AG20443 (cell line): ENCODE results near the gene MGAT5B.

ENCODE experiments used
- DNase-seq: peaks from one replicate; pipeline ENCODE4 v3.0.0; 2012; ENCODE audit warnings: low spot score, mixed read lengths

The MGAT5B gene

DNA sequence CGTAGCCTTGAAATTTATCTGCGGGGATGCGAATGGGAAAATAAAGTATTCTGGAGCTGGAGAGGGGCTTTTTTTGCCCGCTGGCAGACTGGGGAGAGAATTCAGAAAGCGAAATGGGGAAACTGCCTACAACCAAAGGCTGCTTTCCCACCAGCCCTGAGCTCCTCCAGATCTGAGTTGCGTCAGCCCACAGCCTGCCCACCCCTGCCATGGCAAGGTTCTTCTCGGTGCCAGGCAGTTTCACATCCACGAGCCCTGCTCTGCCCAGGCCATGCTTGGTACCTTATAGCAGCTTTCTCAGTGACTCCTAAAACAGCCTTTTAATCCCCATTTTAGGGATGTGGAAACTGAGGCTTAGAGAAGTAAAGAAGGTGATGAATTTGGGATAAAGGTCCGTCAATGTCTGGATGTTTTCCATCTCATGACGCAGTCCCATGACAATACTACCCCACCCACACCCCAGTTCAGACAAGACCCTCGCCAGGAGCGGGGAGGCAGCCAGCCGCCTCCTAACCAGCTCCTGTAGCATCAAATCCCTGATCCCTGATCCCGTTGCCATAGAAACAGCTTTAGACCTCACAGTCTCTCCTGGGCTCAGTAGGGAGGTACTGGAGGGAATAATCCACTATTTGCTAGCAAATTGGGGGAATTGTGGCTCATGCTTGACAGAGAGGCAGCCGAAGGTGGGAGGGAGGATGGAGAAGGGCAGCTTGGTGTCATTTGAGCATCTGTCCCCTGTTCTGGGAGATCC is 113.5 kb downstream of the MGAT5B start:
- DNase-seq, result no peak

DNA sequence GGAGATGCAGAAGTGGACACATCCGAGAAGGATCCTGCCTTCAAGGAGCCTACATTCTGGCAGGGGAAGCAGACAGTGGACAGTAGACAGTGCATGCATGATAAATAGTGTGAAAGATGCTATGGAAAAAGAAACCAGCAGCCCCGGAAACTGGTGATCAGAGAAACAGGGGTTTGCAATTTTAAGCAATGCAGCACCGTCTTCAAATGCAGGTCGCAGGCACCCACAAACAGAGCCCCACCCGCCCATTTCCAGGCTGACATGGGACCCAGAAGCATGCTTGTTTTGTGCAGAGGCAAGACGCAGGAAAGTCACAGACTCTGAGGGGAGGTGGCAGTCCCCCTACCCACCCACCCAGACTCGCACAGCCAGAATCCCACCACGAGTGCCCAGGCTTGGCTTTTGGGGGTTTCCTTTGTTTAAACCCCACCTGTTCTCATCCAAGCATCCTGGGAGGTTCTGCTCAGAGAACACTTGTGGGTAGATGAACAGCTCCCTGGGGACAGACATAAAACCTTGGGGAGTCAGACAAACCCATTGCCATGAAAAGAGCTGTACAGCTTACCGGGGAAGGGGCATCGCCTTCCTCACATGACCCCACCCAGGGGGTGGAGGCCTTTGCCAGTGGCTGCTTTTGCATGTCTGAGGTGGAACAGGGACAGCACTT is 114.3 kb downstream of the MGAT5B start:
- DNase-seq, result no peak

DNA sequence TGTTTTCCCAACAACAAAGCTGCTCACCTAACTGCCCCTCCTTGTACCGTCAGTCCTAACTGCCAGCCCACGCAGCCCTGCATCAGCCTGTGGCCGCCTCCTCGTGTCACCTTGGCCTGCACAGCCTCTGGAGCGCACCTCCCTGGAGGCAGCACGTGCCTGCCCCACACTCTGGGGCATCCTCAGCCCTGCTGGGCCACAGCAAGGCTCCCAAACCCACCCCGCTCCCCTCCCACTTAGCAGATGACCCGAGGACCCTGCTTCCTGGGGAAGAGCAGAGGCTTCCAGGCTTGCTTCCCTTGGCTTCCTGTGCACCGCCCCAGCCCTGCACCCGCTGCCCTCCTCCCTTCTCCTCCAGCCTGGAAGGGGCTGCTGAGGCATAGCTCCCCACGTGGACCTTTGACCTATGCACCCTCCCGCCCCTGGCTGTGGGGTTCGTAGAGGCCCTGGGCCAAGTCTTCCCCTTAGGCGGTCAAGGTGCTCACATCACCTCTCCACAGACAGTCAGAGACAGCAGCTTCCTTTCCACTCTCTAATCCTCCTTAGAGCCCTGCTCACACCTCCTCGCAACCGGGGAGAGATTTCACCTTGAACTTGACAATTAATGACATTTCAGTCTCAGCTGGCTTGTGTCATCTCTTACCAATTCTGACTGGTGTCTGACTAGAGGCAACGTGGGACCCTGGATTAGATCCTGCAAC is 115.0 kb downstream of the MGAT5B start:
- no peak for DNase-seq

DNA sequence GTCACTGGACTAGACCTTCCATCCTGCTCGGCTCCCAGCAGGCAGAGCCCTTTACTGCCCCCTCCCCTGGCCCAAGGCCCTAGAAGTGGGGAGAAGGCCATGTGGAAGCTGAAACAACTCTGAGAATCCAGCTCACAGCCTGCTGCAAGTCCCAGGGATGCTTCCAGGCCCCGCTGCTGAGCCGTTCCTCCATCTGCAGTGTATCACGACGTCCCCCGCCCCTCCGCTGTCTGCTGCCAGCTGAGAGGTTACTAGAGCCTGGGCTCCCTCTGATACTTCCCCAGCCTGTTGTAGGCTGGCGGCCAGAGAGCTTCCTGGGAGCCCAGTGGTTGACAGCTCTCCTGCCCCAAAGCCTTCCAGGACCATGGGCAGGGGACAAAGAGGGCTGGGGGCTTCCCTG is 118.2 kb downstream of the MGAT5B start:
- DNase-seq, result no peak

DNA sequence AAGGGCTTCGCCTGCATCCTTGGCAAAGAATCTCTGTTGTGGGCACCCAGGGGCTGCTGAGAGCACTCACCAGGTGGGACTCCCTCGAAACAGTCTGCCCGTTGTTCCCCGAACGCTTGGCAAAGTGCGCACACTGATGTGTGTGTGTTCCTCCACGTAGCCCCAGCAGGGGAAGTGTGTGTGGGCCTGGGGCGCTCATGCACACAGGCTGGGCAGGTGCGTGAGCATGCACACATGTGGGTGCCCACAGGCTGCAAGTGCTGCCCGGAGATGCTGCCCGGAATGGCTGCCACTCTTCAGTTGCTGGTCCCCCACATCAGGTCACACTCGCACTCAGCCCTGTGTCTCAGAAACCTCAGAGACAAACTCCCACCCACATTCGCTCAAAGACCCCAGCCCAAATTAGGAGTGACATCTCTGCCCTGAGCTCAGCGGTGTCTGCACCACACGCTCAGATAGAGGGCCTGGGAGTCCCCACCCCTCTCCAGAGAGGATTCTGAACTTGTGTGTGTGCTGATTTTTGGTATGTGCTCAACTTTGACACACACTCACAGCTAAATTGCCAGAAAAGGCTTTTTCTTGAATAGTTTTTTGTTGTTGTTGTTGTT is 119.4 kb downstream of the MGAT5B start:
- DNase-seq, result no peak

- DNase-seq, result no peak
These were observed 120.6 kb downstream of the MGAT5B start for GRCh38 chr17:76988796-76989195.

DNA sequence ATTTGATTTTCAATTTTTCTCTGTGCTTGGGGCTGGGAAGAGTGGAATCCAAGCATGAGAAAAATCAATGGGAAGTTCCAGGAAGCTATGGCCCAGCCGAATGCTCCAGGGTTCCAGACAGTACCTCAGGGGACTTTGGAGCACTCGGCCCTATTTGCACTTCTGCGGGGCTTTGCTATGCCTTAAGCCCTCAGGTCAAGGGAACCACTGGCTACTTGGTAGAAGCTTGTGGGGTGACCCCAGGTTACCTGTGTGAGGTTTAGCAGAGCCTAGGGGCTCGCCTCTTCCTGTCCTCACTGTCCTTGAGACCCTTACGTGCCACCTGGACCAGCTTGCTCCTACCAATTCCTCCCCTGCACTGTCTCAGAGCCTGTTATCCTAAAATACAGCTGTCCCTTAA is 121.3 kb downstream of the MGAT5B start:
- DNase-seq, result no peak

DNA sequence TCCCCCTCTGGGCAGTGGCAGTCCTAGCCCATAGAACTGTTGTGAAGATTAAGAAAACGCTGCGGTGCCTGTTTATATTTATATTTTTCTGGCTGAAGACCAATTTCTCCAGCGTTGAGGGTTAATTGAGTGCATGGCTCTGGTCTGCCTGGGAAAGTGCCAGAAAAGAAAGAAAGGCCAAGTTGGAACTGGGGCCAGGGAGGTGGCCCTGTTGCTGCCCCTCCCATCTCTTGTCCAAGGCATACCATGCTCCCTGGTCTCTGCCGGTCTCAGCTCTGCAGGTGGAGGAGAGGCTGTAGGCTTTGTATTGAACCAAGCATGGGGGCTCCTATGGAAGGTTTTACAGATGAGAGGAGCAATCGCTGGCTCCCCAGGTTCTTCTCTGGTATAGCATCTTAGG is 124.7 kb downstream of the MGAT5B start:
- no peak for DNase-seq

DNA sequence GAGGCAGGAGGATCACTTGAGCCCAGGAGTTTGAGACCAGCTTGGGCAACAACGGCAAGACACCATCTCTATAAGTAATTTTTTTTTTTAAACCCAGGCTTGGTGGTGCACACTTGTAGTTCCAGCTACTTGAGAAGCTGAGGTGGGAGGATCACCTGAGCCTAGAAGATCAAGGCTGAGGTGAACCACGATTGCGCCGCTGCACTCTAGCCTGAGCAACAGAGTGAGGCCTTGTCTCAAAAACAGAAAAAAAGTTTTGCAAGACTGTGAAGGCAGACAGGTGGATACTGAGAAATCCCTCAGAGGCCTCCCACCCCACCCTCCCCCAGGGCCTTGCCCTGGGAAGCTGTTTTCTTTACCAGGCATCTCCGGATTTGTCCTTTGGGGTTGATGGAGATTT is 125.4 kb downstream of the MGAT5B start:
- DNase-seq, result no peak

DNA sequence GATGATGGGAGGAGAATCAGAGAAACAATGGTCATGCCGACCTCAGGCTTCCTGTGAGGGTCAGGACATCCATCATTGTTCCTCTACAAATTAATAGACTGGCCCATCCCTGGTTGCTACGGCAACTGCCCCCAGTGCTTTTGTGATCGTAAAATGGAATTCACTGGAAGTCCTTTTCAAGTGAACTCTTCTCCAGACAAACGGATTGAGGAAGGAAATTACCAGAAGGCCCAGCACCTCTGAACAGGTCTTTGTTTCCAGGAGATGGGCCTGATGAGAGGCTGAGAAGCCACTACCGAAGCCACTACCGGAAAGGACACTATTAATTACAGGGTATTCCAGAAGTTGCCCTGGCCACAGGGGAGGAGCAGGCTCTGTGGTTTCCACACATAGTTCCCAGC is 126.0 kb downstream of the MGAT5B start:
- DNase-seq, result no peak

- no peak for DNase-seq
These were observed 127.3 kb downstream of the MGAT5B start for GRCh38 chr17:76995387-76996105.

DNA sequence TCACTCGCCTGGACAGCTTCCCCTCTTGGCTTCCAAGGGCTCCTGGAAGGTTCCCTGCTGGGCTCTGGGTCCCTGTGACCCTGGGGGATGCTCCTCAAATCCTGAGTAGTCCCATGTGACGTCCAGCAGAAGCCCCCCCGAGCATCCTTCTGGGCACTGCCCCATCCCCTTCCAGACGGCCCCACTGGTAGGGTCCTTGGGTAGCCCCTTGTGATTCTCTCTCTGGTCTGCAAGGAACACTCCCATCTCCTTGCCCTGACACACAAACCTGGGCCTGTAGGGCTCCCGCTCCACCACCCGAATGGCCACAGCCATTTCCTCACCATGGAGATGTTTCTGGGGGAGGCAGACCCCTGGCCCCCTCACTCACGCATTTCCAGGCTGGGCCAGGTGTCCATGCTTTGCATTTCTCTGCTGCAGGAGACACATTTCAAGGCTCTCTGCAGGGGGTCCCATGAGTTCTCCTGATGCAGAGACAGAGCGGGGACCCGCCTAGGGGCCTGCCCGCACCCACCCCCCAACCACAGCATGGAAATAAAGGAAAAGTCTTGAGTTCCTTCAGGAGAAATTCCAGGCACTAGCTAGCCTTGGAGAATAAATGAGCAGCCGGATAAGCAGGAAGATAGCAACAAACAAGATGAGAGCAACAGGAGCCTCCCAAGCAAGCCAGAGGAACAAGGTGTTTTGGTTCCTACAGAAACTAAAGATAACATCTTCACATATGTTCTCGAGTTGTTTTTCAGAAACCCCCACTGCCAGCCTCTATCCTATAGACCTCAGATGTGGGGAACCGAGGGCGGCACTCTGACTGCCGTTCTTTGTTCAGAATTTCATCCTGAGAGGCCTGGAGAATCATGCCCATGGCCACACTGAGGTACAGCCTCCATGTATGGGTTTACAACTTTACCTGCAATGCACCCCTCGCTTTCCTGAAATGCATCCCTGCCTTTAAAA is 128.8 kb downstream of the MGAT5B start:
- DNase-seq, result no peak

GRCh38 chr17:76997981-76998531 is 129.9 kb downstream of the MGAT5B start:
- no peak for DNase-seq

DNA sequence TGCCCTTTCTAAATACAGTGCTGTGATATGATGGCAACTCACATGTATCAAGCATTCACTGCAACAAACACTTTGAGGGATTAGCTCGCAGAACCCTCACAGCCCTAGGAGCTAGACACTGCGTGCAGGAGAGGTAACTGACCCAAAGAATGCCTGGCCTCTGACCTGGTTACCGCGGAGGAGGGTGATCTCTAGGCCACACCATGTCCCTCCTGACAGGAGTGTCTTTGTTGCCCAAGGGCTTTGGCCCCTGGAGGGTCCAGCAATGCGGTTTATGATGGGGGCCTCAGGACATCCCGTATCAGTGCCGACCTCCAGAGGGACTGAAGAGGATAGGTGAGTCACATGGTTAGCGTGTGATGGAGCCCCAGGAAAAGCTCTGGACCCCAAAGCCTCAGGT is 130.6 kb downstream of the MGAT5B start:
- DNase-seq, result no peak
